OCI-M1 (cell line): ENCODE results near the gene ST13.
"Not testable (repeated sequence)": the region's sequence is repeated elsewhere in the genome, so short reads cannot be mapped to it uniquely, and the experiment has no call there.

Experiments used
- DNase-seq: peaks from one replicate; lab custom pipeline; 2025; lab: John Stamatoyannopoulos, UW

ST13 gene

GRCh38 chr22:40782521-40782920 lies 73.9 kb downstream of the ST13 start:
- no peak for DNase-seq

- DNase-seq: not testable (repeated sequence)
Observed at GRCh38 chr22:40781749-40782148, 74.7 kb downstream of the ST13 start.
